ENCODE data around the gene LUC7L.
"Not testable (repeated sequence)": the region's sequence is repeated elsewhere in the genome, so short reads cannot be mapped to it uniquely, and the experiment has no call there.

Gene LUC7L

DNA sequence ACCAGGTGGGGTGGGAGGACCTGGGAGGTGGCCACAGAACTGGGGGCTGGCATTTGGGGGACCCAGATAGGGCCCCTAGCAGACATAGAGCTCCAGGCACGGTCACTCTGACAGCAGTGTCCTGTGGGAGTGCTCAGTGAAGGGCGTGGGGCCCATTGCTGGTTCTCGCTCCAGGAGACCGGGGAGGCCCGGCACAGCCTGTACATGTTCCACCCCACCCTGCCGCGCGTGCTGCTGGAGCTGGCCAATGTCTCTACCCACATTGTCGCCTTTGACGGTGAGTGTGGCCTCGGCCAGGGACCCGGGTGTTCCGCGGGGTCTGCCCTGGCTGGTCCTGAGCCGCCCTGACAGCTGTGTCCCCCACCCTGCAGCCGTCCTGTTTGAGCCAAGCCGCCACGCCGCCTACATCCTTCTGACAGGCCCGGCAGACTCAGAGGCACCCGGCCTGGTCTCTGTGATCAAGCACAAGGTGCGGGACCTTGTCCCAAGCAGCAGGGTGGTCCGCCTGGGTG is 35.2 kb upstream of the LUC7L start:
- no peak overlapping the region for H3K4me3 ChIP-seq (ENCODE audit: low read length)
- no peak for DNase-seq (ENCODE audit: low read depth, low spot score)

GRCh38 chr16:263944-264343 is 34.7 kb upstream of the LUC7L start:
- no peak overlapping the region for H3K4me3 ChIP-seq (ENCODE audit: low read length)
- no peak for DNase-seq (ENCODE audit: low read depth, low spot score)

- no peak for DNase-seq (ENCODE audit: low read depth, low spot score)
- no peak overlapping the region for H3K4me3 ChIP-seq (ENCODE audit: low read length)
These were observed 34.0 kb upstream of the LUC7L start for GRCh38 chr16:263182-263774.

- no peak overlapping the region for H3K4me3 ChIP-seq (ENCODE audit: low read length)
- no peak for DNase-seq (ENCODE audit: low read depth, low spot score)
These were observed 33.0 kb upstream of the LUC7L start for GRCh38 chr16:262121-262745.

DNA sequence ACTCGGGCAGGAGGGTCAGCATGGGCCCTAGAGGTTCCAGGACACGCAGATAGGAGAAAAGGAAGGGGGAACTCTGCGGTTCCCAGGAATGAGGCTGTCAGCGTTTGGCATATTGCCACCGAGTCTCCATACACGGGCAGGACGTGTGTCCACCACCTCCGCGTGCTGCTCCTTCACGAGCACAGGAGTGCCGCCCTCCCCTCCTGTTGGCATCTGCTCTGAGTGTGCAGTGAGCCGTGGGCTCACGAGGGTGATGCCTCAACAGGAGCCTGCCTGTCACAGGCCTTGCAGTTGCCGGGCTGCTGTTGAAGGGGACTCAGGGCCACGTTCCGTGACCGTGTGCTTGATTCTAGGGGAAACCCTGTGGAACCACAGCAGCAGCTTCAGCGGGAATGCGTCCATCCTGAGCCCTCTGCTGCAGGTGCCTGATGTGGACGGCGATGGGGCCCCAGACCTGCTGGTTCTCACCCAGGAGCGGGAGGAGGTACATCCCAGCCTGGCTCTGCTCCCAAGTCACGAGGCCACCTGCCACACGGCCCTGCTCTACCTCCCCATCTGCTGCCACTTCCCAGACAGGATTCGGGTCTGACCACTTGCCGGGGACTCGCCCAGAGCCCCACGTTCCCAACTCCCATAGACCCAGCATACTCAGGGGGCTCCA is 31.9 kb upstream of the LUC7L start:
- no peak overlapping the region for H3K4me3 ChIP-seq (ENCODE audit: low read length)
- DNase-seq (ENCODE audit: low read depth, low spot score): no peak

DNA sequence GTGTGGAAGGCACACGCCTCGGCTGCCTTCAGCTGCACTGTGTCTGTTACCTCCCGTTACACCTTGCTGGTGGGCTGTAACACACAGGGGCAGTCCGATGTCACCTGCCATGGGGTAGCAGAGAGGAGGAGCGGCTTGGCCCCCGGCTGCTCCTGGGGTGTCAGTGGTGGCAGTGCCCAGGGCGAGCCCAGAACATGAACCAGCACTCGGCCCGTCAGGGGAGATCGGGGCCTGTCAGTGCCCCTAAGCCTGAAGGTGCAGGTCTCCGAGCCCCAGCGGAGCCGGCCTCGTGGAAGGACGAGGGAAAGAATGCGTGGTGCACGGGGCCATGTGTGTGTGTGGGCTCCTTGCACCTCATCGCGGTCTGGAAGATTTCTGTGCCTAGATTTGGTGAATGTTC is 31.1 kb upstream of the LUC7L start:
- DNase-seq (ENCODE audit: low read depth, low spot score): no peak
- no peak overlapping the region for H3K4me3 ChIP-seq (ENCODE audit: low read length)

GRCh38 chr16:259814-260253 is 30.6 kb upstream of the LUC7L start:
- no peak for DNase-seq (ENCODE audit: low read depth, low spot score)
- no peak overlapping the region for H3K4me3 ChIP-seq (ENCODE audit: low read length)

- DNase-seq (ENCODE audit: low read depth, low spot score): no peak
- no peak overlapping the region for H3K4me3 ChIP-seq (ENCODE audit: low read length)
These were observed 30.0 kb upstream of the LUC7L start for GRCh38 chr16:259226-259625.

- not testable (repeated sequence) for H3K4me3 ChIP-seq (ENCODE audit: low read length); DNase-seq (ENCODE audit: low read depth, low spot score)
These were observed 28.8 kb upstream of the LUC7L start for GRCh38 chr16:258091-258490.

GRCh38 chr16:255183-255582 is 25.9 kb upstream of the LUC7L start:
- no peak overlapping the region for H3K4me3 ChIP-seq (ENCODE audit: low read length)
- DNase-seq (ENCODE audit: low read depth, low spot score): no peak

DNA sequence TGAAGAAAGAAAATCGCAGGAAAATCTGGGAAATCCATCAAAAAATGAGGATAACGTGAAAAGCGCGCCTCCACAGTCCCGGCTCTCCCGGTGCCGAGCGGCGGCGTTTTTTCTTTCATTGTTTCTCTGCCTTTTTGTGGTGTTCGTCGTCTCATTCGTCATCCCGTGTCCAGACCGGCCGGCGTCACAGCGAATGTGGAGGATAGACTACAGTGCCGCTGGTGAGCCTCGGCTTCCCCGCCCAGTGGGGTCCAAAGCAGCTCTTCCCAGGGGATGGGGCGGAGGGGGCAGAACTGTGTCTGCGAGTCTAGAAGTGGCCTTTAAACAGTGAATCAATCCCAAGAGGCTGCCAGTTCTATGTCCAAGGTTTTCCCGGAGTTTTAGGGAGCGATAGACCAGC is 25.2 kb upstream of the LUC7L start:
- H3K4me3 ChIP-seq (ENCODE audit: low read length): no peak overlapping the region
- DNase-seq (ENCODE audit: low read depth, low spot score): no peak

GRCh38 chr16:253833-254232 is 24.6 kb upstream of the LUC7L start:
- no peak overlapping the region for H3K4me3 ChIP-seq (ENCODE audit: low read length)
- no peak for DNase-seq (ENCODE audit: low read depth, low spot score)

DNA sequence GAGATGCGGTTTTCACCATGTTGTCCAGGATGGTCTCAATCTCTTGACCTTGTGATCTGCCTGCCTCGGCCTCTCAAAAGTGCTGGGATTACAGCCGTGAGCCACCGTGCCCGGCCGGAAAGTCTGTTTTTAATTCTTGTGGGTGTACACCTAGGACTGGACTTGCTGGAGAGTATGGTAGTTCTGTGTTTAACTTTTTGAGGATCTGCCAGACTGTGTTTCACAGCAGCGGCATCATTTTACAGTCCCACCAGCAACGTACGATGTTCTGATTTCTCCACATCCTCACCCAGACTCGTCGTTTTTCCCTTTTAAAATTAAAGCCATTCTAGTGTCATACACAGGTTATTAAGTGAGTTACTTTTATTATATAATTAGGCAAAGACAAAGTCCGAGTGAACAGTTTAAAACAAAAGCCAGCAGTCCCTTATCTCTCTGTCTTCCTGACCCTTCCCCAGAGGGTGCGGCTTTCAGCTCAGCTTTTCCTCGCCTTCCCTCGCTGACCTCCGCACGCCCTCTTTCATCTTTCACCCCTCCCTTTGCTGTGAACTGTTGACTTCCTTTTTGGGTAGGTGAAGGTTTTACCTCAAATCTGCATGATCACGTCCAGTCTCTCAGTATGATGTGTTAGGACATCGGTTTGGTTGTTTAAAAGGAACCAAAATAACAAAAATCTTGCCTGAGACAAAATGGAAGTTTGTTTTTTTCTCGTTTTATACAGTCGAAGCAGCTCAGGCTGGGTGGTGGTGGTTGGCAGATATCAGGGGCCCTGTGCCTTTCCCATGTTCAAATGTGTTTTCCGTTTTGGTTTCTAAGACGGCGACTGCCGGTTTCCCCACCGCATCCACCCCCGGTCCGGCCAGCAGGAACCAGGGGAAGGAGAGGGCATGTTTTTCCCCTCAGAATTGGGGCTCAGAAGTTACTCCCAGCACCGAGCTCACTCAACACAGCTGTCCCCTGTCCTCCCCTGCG is 23.4 kb upstream of the LUC7L start:
- DNase-seq (ENCODE audit: low read depth, low spot score): no peak
- no peak overlapping the region for H3K4me3 ChIP-seq (ENCODE audit: low read length)

DNA sequence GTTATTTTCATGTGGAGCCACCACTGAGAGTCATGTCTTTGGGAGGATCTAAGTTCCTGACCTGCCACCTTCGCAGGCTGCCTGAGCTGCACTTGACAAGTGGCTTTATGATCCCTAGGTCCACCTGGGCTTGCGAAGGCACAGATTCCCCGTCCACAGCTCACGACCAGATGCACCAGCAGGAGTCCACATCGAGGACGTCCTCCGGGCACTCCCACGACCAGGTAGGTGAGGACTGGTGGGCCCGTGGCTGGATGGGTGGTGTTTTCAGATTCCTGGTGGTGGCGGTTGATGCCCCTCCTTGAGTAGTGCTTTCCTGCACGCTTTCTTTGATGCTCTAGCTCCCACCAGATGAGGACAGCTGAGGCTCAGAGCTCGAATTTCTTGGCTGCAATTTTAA is 20.2 kb upstream of the LUC7L start:
- H3K4me3 ChIP-seq (ENCODE audit: low read length): no peak overlapping the region
- DNase-seq (ENCODE audit: low read depth, low spot score): no peak

GRCh38 chr16:247027-247426 is 17.8 kb upstream of the LUC7L start:
- no peak for DNase-seq (ENCODE audit: low read depth, low spot score)
- no peak overlapping the region for H3K4me3 ChIP-seq (ENCODE audit: low read length)

DNA sequence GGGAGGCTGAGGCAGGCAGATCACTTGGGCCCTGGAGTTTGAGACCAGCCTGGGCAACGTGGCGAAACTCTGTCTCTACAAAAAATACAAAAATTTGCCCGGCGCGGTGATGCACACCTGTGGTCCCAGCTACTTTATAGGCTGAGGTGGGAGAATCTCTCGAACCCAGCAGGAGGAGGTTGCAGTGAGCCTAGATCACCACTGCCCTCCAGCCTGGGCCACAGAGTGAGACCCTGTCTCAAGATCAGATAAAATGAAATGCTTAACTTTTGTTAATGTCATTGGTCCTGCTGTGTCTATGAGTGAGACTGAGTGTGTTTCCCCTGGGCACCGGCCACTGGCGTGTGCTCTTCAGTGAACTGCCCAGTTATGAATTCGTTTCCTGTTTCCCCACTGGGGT is 15.9 kb upstream of the LUC7L start:
- no peak overlapping the region for H3K4me3 ChIP-seq (ENCODE audit: low read length)
- no peak for DNase-seq (ENCODE audit: low read depth, low spot score)

DNA sequence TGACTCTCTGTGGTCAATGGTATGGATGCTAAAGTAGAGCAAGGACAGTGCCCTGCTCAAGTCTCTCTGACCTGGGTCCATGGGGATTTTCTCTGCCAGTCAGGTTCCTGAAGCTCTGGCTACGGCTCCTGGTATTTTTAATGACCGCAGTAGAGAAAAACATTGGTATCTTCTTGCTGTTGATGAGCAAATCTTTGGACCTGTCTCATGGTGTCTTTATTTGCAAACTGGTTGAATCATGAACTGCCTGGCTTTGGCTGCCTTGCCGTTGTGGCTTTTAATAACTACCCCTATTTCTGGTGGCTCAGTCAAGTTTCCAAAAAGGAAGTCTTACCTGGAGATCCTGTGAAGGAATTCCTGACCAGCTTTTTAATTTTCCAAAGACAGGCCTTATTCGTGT is 14.1 kb upstream of the LUC7L start:
- DNase-seq (ENCODE audit: low read depth, low spot score): no peak
- H3K4me3 ChIP-seq (ENCODE audit: low read length): no peak overlapping the region

DNA sequence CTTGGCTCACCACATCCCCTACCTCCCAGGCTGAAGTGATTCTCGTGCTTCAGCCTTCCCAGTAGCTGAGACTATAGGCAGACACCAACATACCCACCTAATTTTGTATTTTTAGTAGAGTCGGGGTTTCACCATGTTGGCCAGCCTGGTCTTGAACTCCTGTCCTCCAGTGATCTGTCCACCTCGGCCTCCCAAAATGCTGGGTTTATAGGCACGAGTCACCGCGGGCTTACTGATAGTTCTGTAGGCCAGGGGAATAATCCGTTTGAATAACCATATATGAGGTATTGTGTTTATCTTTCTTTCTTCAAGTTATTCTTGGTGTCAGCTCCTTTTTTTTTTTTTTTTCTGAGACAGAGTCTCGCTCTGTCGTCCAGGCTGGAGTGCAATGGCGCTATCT is 13.0 kb upstream of the LUC7L start:
- no peak overlapping the region for H3K4me3 ChIP-seq (ENCODE audit: low read length)
- DNase-seq (ENCODE audit: low read depth, low spot score): no peak

DNA sequence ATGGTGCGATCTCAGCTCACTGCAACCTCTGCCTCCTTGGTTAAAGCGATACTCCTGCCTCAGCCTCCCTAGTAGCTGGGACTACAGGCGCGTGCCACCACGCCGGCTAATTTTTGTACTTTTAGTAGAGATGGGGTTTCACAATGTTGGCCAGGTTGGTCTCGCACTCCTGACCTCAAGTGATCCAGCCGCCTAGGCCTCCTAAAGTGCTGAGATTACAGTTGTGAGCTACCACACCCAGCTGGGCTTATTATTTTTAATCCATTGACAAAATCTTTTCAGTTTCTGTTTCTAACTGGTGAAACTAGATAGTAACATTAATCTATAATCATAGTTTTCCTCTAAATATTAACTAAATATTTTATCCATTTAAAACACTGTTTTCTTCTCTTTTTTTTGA is 11.3 kb upstream of the LUC7L start:
- H3K4me3 ChIP-seq (ENCODE audit: low read length): no peak overlapping the region
- DNase-seq (ENCODE audit: low read depth, low spot score): no peak

GRCh38 chr16:239948-240277 is 10.7 kb upstream of the LUC7L start:
- no peak for DNase-seq (ENCODE audit: low read depth, low spot score)
- no peak overlapping the region for H3K4me3 ChIP-seq (ENCODE audit: low read length)

Measured in Jurkat, Clone E6-1 (cell line).